AG04449 (cell line): Measurements from ENCODE around the gene PURA.

Source experiments
- CTCF ChIA-PET: fragments of 350-600 bp; formaldehyde crosslinking; extraction: SDS; loops from one replicate; lab custom pipeline; 2021; ENCODE audit warnings: antibody characterized with exemption; lab: Yijun Ruan, JAX
- POLR2A ChIA-PET: fragments of 400-600, 350-600 bp; formaldehyde crosslinking; extraction: SDS; loops from one replicate; lab custom pipeline; 2020; ENCODE audit warnings: antibody characterized with exemption, inconsistent platforms; lab: Yijun Ruan, JAX
- DNase-seq: peaks from one replicate; pipeline ENCODE4 v3.0.0-alpha.2; 2010; ENCODE audit warnings: low read depth, low spot score
- H3K4me3 ChIP-seq: 2 replicates; pipeline ENCODE4 v1.5.1; 2011; ENCODE audit warnings: low read depth, mild to moderate bottlenecking, control low read depth, low read length
- TF ChIP-seq, protein P1 (sequence below): IDR thresholded peaks from one replicate; pipeline ENCODE4 v1.5.1; 2011; ENCODE audit warnings: mild to moderate bottlenecking, moderate library complexity, low read length, control low read depth, inconsistent platforms; ENCODE audit not compliant: insufficient read depth; ENCODE audit errors: missing control alignments

Gene PURA

DNA sequence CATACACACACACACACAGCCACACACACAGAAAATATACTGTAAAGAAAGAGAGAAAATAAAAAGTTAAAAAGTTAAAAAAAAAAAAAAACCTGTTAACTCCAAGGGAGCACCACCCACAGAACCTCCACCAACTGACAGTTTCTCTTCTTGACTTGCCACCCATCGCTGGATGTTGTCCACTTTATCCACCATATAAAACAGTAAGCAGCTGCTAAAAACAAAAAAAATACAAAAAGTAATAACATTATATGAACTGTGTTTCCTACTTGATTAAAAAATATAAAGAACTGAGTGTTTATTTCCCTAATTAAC, 1.2 kb downstream of the PURA start:
- POLR2A ChIA-PET = no interaction called here
- CTCF ChIA-PET = interaction anchor here (0.9 to 14.1 kb wide), 3 partner anchors 19 to 42 kb away, joined by 3 to 336 read pairs (median 3); no protein-coding TSS in a partner anchor
- H3K4me3 ChIP-seq = peak overlapping the region; percentile 74

DNA sequence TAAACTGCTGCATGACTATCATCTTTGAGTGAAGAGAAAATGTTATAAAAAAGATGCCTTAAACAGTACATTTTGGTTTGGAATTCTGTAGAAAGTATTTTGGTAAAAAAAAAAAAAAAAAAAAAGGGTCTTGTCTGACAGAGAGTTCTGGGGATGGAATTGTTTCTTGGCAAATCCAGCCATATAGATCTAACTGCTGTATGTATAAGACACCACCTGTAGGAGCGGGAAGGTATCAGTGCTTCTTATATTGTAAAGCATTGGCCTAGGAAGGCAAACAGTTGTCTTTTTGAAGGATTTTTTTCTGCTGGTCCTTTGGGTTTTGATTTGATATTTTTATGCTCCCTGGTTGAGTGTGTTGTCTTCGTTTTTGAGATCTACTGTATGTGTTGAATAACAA, 2.8 kb downstream of the PURA start:
- ChIA-PET CTCF (interaction anchor here (0.6 to 14.1 kb wide), 4 partner anchors 13 to 1667 kb away, joined by 3 to 336 read pairs (median 4); no protein-coding TSS in a partner anchor), POLR2A (interaction anchor here (1.5 kb wide), 1 partner anchor 9 kb away, joined by 8 read pairs; no protein-coding TSS in a partner anchor)
- TF ChIP-seq, protein P1, sequence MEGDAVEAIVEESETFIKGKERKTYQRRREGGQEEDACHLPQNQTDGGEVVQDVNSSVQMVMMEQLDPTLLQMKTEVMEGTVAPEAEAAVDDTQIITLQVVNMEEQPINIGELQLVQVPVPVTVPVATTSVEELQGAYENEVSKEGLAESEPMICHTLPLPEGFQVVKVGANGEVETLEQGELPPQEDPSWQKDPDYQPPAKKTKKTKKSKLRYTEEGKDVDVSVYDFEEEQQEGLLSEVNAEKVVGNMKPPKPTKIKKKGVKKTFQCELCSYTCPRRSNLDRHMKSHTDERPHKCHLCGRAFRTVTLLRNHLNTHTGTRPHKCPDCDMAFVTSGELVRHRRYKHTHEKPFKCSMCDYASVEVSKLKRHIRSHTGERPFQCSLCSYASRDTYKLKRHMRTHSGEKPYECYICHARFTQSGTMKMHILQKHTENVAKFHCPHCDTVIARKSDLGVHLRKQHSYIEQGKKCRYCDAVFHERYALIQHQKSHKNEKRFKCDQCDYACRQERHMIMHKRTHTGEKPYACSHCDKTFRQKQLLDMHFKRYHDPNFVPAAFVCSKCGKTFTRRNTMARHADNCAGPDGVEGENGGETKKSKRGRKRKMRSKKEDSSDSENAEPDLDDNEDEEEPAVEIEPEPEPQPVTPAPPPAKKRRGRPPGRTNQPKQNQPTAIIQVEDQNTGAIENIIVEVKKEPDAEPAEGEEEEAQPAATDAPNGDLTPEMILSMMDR = no peak
- no peak for DNase-seq
- no peak overlapping the region for H3K4me3 ChIP-seq

More for the DNA sequence above, 1.2 kb downstream of the PURA start:
- TF ChIP-seq, protein P1 = no peak
- no peak for DNase-seq

DNA sequence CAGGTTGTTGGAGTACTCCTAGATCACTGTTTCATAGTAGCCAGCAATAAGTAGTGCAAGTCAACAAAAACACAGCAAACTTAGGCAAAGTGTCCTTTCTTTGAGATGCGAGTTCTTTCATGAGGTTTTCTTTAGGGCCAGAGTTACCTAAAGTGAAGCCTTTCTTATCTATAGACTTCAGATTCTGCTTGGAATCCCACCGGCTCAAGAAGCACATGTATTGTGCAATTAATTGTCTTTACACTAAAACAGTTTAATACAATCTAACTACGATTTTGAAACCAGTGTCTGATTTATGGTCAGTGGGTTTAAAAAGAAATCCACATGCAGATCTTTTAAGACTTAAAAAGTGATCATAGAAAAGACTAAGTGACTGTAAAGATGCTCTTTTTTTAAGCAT, 3.6 kb downstream of the PURA start:
- CTCF ChIA-PET = interaction anchor here (1.0 to 14.1 kb wide), 4 partner anchors 9 to 45 kb away, joined by 3 to 336 read pairs (median 5); no protein-coding TSS in a partner anchor
- no peak overlapping the region for H3K4me3 ChIP-seq
- TF ChIP-seq, protein P1 = no peak
- DNase-seq = no peak
- POLR2A ChIA-PET = no interaction called here

DNA sequence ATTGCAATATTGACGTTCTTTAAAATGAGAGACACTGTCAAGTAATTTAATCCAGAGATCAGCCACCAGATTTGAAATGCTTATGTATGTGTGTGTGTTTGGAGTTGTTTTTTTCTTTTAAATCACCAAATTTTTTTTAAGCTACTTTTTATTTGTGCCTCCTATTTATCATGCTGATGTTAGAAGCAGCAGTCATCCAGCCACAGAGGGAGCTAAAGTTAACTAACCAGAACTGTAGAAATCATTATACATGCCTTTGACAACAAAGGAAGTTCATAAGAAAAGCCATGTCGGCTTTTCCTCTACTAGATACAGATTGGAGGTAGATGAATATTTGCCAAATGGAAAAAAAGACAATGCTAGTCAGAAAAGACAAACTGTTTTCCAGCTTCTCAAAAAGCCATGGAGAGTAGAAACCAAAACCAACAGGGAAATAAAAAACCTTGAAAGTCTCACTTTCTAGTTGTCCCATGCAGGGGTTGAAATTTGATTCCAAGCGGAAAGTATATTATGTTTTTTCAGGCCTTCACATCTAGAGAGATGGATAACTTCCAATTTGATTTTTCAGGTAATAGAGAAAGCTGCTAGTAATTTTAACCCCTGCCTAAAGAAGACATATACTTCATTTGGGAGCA, 4.5 kb downstream of the PURA start:
- TF ChIP-seq, protein P1 = no peak
- POLR2A ChIA-PET = no interaction called here

DNA sequence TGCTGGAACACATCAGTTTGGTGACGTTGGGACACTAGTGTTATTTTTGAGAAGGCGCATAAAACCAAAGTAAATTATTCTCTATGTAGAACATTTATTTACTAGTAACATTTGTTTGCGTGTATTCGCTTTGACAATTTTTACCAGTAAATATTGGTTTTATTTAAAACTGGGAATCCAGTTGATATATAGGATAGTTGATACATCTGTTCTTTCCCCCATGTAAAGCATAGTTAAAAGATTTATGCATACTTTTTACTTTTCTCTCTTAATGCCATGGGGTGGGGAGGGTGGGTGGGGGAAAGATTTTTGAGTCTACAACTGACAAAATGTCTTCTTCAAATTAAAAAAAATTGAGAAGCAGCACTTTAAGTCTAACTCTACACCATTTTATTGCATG, 11.7 kb downstream of the PURA start, which contains the start of gene IGIP:
TSS of gene IGIP (plus strand) at position 301 of the 400 bp plus-strand sequence. CDS start 2,540 bp downstream, outside the sequence.
- no peak for DNase-seq
- H3K4me3 ChIP-seq = no peak within 1 kb of the TSS
- ChIA-PET POLR2A (no interaction called here), CTCF (interaction anchor here (4.8 to 14.1 kb wide), 2 partner anchors 14 to 18 kb away, joined by 45 to 336 read pairs; no protein-coding TSS in a partner anchor)
- TF ChIP-seq, protein P1 = no peak

More for the DNA sequence above, 4.5 kb downstream of the PURA start:
- CTCF ChIA-PET = interaction anchor here (1.0 to 14.1 kb wide), 6 partner anchors 8 to 43 kb away, joined by 3 to 336 read pairs (median 5); no protein-coding TSS in a partner anchor
- no peak for DNase-seq
- H3K4me3 ChIP-seq = no peak overlapping the region

DNA sequence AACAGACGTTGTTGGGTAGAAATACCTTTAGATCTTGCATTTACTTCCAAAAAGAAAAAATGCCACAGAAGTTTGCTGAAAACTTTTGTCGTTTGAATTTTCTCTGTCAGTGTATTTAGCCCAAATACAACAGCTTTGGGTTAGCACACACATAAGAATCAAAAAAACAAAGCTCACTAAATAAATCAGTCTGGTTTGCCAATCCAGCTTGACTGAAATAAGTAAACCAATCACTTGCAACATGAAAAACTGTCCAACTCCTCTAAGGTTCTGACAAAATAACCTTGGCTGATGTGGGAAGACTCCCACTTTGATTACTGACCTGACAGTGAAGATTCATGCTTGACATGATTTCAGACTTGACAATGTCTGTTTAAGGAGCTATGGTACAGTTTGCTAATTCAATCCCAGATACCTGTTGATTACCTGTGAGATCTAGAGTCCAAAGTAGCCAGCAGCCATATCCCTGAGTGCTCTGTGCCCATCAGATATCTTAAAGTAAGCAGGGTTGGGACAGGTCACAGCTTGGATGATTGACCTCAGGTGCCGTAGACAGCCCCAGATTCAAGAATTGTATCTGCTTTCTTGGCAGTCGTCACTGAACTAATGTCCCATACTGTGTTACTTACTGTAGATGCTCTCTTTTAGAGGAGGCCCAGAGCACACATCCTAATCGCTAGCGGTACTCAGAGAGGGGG, 12.6 kb downstream of the PURA start:
- no peak overlapping the region for H3K4me3 ChIP-seq
- DNase-seq = no peak
- CTCF ChIA-PET = interaction anchor here (1.3 to 4.8 kb wide), 2 partner anchors 8 to 18 kb away, joined by 5 to 45 read pairs; no protein-coding TSS in a partner anchor
- TF ChIP-seq, protein P1 = no peak
- POLR2A ChIA-PET = no interaction called here
